Stomach (tissue), 4 donors: ENCODE measurements around the gene PDE9A.
"Not testable (repeated sequence)": the region's sequence is repeated elsewhere in the genome, so short reads cannot be mapped to it uniquely, and the experiment has no call there.

Experiments
- CTCF ChIP-seq, 7 experiments: fragments of 450-650 bp in 4 of 7; fragments of 200-600 bp in 3 of 7; sonication (generic) in 3 of 7; IDR thresholded peaks; one replicate each; pipeline ENCODE4 v1.5.1; 2016 to 2019; ENCODE audit warnings: antibody characterized with exemption in 7 of 7, control low read depth in 2 of 7, mild to moderate bottlenecking in 1 of 7
- POLR2A ChIP-seq, 4 donors: fragments of 450-650 bp; IDR thresholded peaks; one replicate each; pipeline ENCODE4 v1.6.1; 2016; ENCODE audit warnings: antibody characterized with exemption in 4 of 4, control low read depth in 2 of 4, mild to moderate bottlenecking in 1 of 4, moderate library complexity in 1 of 4
- POLR2AphosphoS5 ChIP-seq, 3 donors: sonication (generic); formaldehyde crosslinking; IDR thresholded peaks; one replicate each; pipeline ENCODE4 v1.6.1; 2016; ENCODE audit warnings: antibody characterized with exemption in 3 of 3

DNA sequence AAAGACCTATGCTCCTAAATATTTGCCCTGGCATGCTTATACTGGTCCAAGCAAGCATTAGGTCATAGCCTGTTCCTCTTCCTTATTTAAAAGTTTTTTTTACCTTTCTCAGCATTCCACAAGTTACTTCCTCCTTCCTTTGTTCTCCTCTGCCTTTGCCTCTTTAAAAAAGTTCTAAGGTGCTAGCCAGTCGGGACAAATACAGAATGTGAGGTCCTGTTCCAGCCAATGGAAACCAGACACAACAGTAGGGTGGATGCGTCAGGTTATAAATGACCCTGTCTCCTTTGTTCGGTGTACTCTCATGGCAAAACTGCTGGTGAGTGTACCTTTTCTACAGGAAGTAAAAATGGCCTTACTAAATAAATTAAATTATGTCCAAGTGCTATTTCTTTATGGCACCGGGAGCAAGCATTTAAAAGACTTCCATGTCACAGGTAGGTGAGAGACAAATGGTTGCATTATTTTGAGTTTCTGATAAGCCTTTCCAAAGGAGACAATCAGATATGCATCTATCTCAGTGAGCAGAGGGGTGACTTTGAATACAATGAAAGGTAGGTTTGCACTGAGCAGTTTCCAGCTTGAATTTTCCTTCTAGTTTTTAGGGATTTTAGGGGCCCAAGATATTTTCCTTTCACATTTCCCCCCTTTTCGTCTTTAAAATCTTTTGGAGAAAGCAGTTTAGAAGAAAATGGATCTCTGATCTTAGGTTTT, 159.3 kb downstream of the PDE9A start:
- not testable (repeated sequence) for TF ChIP-seq CTCF (IDR thresholded peaks at IDR 0.05)
- TF ChIP-seq POLR2A (IDR thresholded peaks at IDR 0.05) (peak in 1 of 4 donors; percentile 65), POLR2AphosphoS5 (IDR thresholded peaks at IDR 0.05) (peak in 2 of 3 donors; percentile 83 to 85)
